ENCODE data around the gene AP5B1.
"Not testable (repeated sequence)": the region's sequence is repeated elsewhere in the genome, so short reads cannot be mapped to it uniquely, and the experiment has no call there.

The AP5B1 gene

GRCh38 chr11:65776196-65776595, 4.6 kb downstream of the AP5B1 start:
- DNase-seq (ENCODE audit: low read depth, low spot score), result no peak

GRCh38 chr11:65774525-65775306, 6.1 kb downstream of the AP5B1 start:
- Histone ChIP-seq H3K4me1 (ENCODE audit: control insufficient read depth, insufficient read depth, low read length) (peaks cover 4% of the 10 kb centered on the region; the same call in 1 of the 2 replicates), H3K27me3 (ENCODE audit: control insufficient read depth, insufficient read depth, low read length) (no peaks in the 10 kb centered on the region), H3K36me3 (ENCODE audit: control insufficient read depth, insufficient read depth, low read length) (peaks cover 7% of the 10 kb centered on the region; the same call in 1 of the 2 replicates), H3K27ac (ENCODE audit: low read length) (no peak overlapping the region), H3K4me3 (ENCODE audit: low read length) (no peak overlapping the region), H3K9me3 (ENCODE audit: control insufficient read depth, insufficient read depth, low read length) (no peaks in the 10 kb centered on the region)
- no peak for DNase-seq (ENCODE audit: low read depth, low spot score)
- no CpG with 5 or more reads among the region's 9 CpGs for WGBS (ENCODE audit: insufficient coverage, insufficient read length)

More at GRCh38 chr11:65776196-65776595, 4.6 kb downstream of the AP5B1 start:
- Histone ChIP-seq H3K4me3 (ENCODE audit: low read length) (no peak overlapping the region), H3K27me3 (ENCODE audit: control insufficient read depth, insufficient read depth, low read length) (no peaks in the 10 kb centered on the region), H3K36me3 (ENCODE audit: control insufficient read depth, insufficient read depth, low read length) (peaks cover 7% of the 10 kb centered on the region; the same call in 1 of the 2 replicates), H3K27ac (ENCODE audit: low read length) (no peak overlapping the region), H3K9me3 (ENCODE audit: control insufficient read depth, insufficient read depth, low read length) (no peaks in the 10 kb centered on the region), H3K4me1 (ENCODE audit: control insufficient read depth, insufficient read depth, low read length) (peaks cover 4% of the 10 kb centered on the region; the same call in 1 of the 2 replicates)
- no CpG with 5 or more reads among the region's 8 CpGs for WGBS (ENCODE audit: insufficient coverage, insufficient read length)

- H3K4me1 ChIP-seq (ENCODE audit: control insufficient read depth, insufficient read depth, low read length), result 0 out of 2 replicates have a peak, but pooled peaks cover 1% of the 10 kb centered on the region
- H3K27me3 ChIP-seq (ENCODE audit: control insufficient read depth, insufficient read depth, low read length), result no peaks in the 10 kb centered on the region
- peaks cover 6% of the 10 kb centered on the region; the same call in 1 of the 2 replicates for H3K36me3 ChIP-seq (ENCODE audit: control insufficient read depth, insufficient read depth, low read length)
- no CpG with 5 or more reads among the region's 8 CpGs for WGBS (ENCODE audit: insufficient coverage, insufficient read length)
- no peak overlapping the region for H3K27ac ChIP-seq (ENCODE audit: low read length)
- no peaks in the 10 kb centered on the region for H3K9me3 ChIP-seq (ENCODE audit: control insufficient read depth, insufficient read depth, low read length)
- DNase-seq (ENCODE audit: low read depth, low spot score), result no peak
- no peak overlapping the region for H3K4me3 ChIP-seq (ENCODE audit: low read length)
Observed at GRCh38 chr11:65773784-65774411, 6.9 kb downstream of the AP5B1 start.

GRCh38 chr11:65771589-65772112, 9.1 kb downstream of the AP5B1 start:
- Histone ChIP-seq H3K36me3 (ENCODE audit: control insufficient read depth, insufficient read depth, low read length) (no peaks in the 10 kb centered on the region), H3K9me3 (ENCODE audit: control insufficient read depth, insufficient read depth, low read length) (no peaks in the 10 kb centered on the region), H3K27ac (ENCODE audit: low read length) (no peak overlapping the region), H3K4me1 (ENCODE audit: control insufficient read depth, insufficient read depth, low read length) (0 out of 2 replicates have a peak, but pooled peaks cover 1% of the 10 kb centered on the region), H3K4me3 (ENCODE audit: low read length) (no peak overlapping the region), H3K27me3 (ENCODE audit: control insufficient read depth, insufficient read depth, low read length) (no peaks in the 10 kb centered on the region)
- no peak for DNase-seq (ENCODE audit: low read depth, low spot score)
- WGBS (ENCODE audit: insufficient coverage, insufficient read length), result no CpG with 5 or more reads among the region's 6 CpGs

- H3K4me1 ChIP-seq (ENCODE audit: control insufficient read depth, insufficient read depth, low read length), result 0 out of 2 replicates have a peak, but pooled peaks cover 1% of the 10 kb centered on the region
- no peaks in the 10 kb centered on the region for H3K27me3 ChIP-seq (ENCODE audit: control insufficient read depth, insufficient read depth, low read length)
- no CpG with 5 or more reads among the region's 12 CpGs for WGBS (ENCODE audit: insufficient coverage, insufficient read length)
- DNase-seq (ENCODE audit: low read depth, low spot score), result no peak
- H3K27ac ChIP-seq (ENCODE audit: low read length), result no peak overlapping the region
- H3K36me3 ChIP-seq (ENCODE audit: control insufficient read depth, insufficient read depth, low read length), result no peaks in the 10 kb centered on the region
- H3K4me3 ChIP-seq (ENCODE audit: low read length), result no peak overlapping the region
- H3K9me3 ChIP-seq (ENCODE audit: control insufficient read depth, insufficient read depth, low read length), result no peaks in the 10 kb centered on the region
Observed at GRCh38 chr11:65770951-65771567, 9.7 kb downstream of the AP5B1 start.

GRCh38 chr11:65767806-65768205, 13.0 kb downstream of the AP5B1 start:
- not testable (repeated sequence) for H3K9me3 ChIP-seq (ENCODE audit: control insufficient read depth, insufficient read depth, low read length); H3K4me1 ChIP-seq (ENCODE audit: control insufficient read depth, insufficient read depth, low read length); H3K27me3 ChIP-seq (ENCODE audit: control insufficient read depth, insufficient read depth, low read length); H3K27ac ChIP-seq (ENCODE audit: low read length); H3K36me3 ChIP-seq (ENCODE audit: control insufficient read depth, insufficient read depth, low read length); H3K4me3 ChIP-seq (ENCODE audit: low read length); DNase-seq (ENCODE audit: low read depth, low spot score)
- no CpG with 5 or more reads among the region's 5 CpGs for WGBS (ENCODE audit: insufficient coverage, insufficient read length)

- no peaks in the 10 kb centered on the region for H3K4me1 ChIP-seq (ENCODE audit: control insufficient read depth, insufficient read depth, low read length)
- no peak overlapping the region for H3K27ac ChIP-seq (ENCODE audit: low read length)
- H3K9me3 ChIP-seq (ENCODE audit: control insufficient read depth, insufficient read depth, low read length), result no peaks in the 10 kb centered on the region
- no peak for DNase-seq (ENCODE audit: low read depth, low spot score)
- H3K4me3 ChIP-seq (ENCODE audit: low read length), result no peak overlapping the region
- no peaks in the 10 kb centered on the region for H3K36me3 ChIP-seq (ENCODE audit: control insufficient read depth, insufficient read depth, low read length)
- H3K27me3 ChIP-seq (ENCODE audit: control insufficient read depth, insufficient read depth, low read length), result no peaks in the 10 kb centered on the region
- WGBS (ENCODE audit: insufficient coverage, insufficient read length), result no CpG with 5 or more reads among the region's 10 CpGs
Observed at GRCh38 chr11:65767406-65767805, 13.4 kb downstream of the AP5B1 start.

- Histone ChIP-seq H3K36me3 (ENCODE audit: control insufficient read depth, insufficient read depth, low read length) (no peaks in the 10 kb centered on the region), H3K4me1 (ENCODE audit: control insufficient read depth, insufficient read depth, low read length) (no peaks in the 10 kb centered on the region), H3K27me3 (ENCODE audit: control insufficient read depth, insufficient read depth, low read length) (no peaks in the 10 kb centered on the region), H3K27ac (ENCODE audit: low read length) (no peak overlapping the region), H3K9me3 (ENCODE audit: control insufficient read depth, insufficient read depth, low read length) (no peaks in the 10 kb centered on the region), H3K4me3 (ENCODE audit: low read length) (no peak overlapping the region)
- WGBS (ENCODE audit: insufficient coverage, insufficient read length), result no CpG with 5 or more reads among the region's 7 CpGs
- no peak for DNase-seq (ENCODE audit: low read depth, low spot score)
Observed at GRCh38 chr11:65766535-65766934, 14.2 kb downstream of the AP5B1 start.

GRCh38 chr11:65764434-65764833, 16.3 kb downstream of the AP5B1 start:
- Histone ChIP-seq H3K4me3 (ENCODE audit: low read length) (no peak overlapping the region), H3K27me3 (ENCODE audit: control insufficient read depth, insufficient read depth, low read length) (no peaks in the 10 kb centered on the region), H3K27ac (ENCODE audit: low read length) (no peak overlapping the region), H3K9me3 (ENCODE audit: control insufficient read depth, insufficient read depth, low read length) (no peaks in the 10 kb centered on the region), H3K36me3 (ENCODE audit: control insufficient read depth, insufficient read depth, low read length) (no peaks in the 10 kb centered on the region), H3K4me1 (ENCODE audit: control insufficient read depth, insufficient read depth, low read length) (no peaks in the 10 kb centered on the region)
- no CpG with 5 or more reads among the region's 5 CpGs for WGBS (ENCODE audit: insufficient coverage, insufficient read length)
- no peak for DNase-seq (ENCODE audit: low read depth, low spot score)

- WGBS (ENCODE audit: insufficient coverage, insufficient read length), result no CpG with 5 or more reads among the region's 29 CpGs
- not testable (repeated sequence) for H3K9me3 ChIP-seq (ENCODE audit: control insufficient read depth, insufficient read depth, low read length); H3K27me3 ChIP-seq (ENCODE audit: control insufficient read depth, insufficient read depth, low read length); H3K36me3 ChIP-seq (ENCODE audit: control insufficient read depth, insufficient read depth, low read length); H3K4me3 ChIP-seq (ENCODE audit: low read length); H3K4me1 ChIP-seq (ENCODE audit: control insufficient read depth, insufficient read depth, low read length); DNase-seq (ENCODE audit: low read depth, low spot score); H3K27ac ChIP-seq (ENCODE audit: low read length)
Observed at GRCh38 chr11:65762816-65763215, 18.0 kb downstream of the AP5B1 start.

Measured in iPS DF 6.9 (cell line).